Vagina (tissue), 2 donors: ENCODE measurements around the gene IKZF4.

ENCODE experiments used
- CTCF ChIP-seq, 3 experiments: fragments of 450-650 bp in 2 of 3; fragments of 200-600 bp in 1 of 3; sonication (generic) in 1 of 3; IDR thresholded peaks; one replicate each; pipeline ENCODE4 v1.5.1; 2017 to 2019; ENCODE audit warnings: antibody characterized with exemption in 3 of 3, mild to moderate bottlenecking in 2 of 3, moderate library complexity in 2 of 3
- POLR2AphosphoS5 ChIP-seq, 2 donors: sonication (generic); formaldehyde crosslinking; IDR thresholded peaks; one replicate each; pipeline ENCODE4 v1.9.0; 2017; ENCODE audit warnings: antibody characterized with exemption in 2 of 2, mild to moderate bottlenecking in 2 of 2, low read depth in 1 of 2; ENCODE audit not compliant: insufficient read depth in 1 of 2

GRCh38 chr12:56038022-56038655, 17.3 kb downstream of the IKZF4 start:
- TF ChIP-seq POLR2AphosphoS5 (IDR thresholded peaks at IDR 0.05; ENCODE audit: insufficient read depth in 1 of 2, low read depth in 1 of 2) = no peak
- TF ChIP-seq CTCF (IDR thresholded peaks at IDR 0.05) = no peak
